Measurements from ENCODE around the gene SEMA3G.

SEMA3G gene

GRCh38 chr3:52403271-52403841 lies 41.5 kb downstream of the SEMA3G start:
- Mint-ChIP-seq H3K36me3 (peaks cover 65% of the 10 kb centered on the region), H3K4me1 (peaks cover 11% of the 10 kb centered on the region)

GRCh38 chr3:52402706-52403270 lies 42.1 kb downstream of the SEMA3G start:
- Mint-ChIP-seq H3K27me3 (no peaks in the 10 kb centered on the region), H3K4me3 (no peak overlapping the region), H3K4me1 (peaks cover 5% of the 10 kb centered on the region), H3K9me3 (no peaks in the 10 kb centered on the region), H3K27ac (no peak overlapping the region), H3K36me3 (peaks cover 61% of the 10 kb centered on the region)
- no peak for ATAC-seq

More at GRCh38 chr3:52403271-52403841, 41.5 kb downstream of the SEMA3G start:
- Mint-ChIP-seq H3K27ac (no peak overlapping the region), H3K27me3 (no peaks in the 10 kb centered on the region), H3K4me3 (no peak overlapping the region), H3K9me3 (no peaks in the 10 kb centered on the region)
- no peak for ATAC-seq

GRCh38 chr3:52402101-52402521 lies 42.8 kb downstream of the SEMA3G start:
- Mint-ChIP-seq H3K9me3 (no peaks in the 10 kb centered on the region), H3K27me3 (no peaks in the 10 kb centered on the region), H3K36me3 (peaks cover 61% of the 10 kb centered on the region), H3K4me1 (no peaks in the 10 kb centered on the region), H3K27ac (no peak overlapping the region), H3K4me3 (no peak overlapping the region)
- no peak for ATAC-seq

GRCh38 chr3:52401551-52401950 lies 43.4 kb downstream of the SEMA3G start:
- no peaks in the 10 kb centered on the region for H3K9me3 Mint-ChIP-seq
- peaks cover 56% of the 10 kb centered on the region for H3K36me3 Mint-ChIP-seq
- H3K4me3 Mint-ChIP-seq, result no peak overlapping the region
- no peak overlapping the region for H3K27ac Mint-ChIP-seq
- no peak for ATAC-seq
- no peaks in the 10 kb centered on the region for H3K4me1 Mint-ChIP-seq
- no peaks in the 10 kb centered on the region for H3K27me3 Mint-ChIP-seq

GRCh38 chr3:52401021-52401420 lies 43.9 kb downstream of the SEMA3G start:
- peaks cover 53% of the 10 kb centered on the region for H3K36me3 Mint-ChIP-seq
- no peak overlapping the region for H3K27ac Mint-ChIP-seq
- no peak for ATAC-seq
- H3K9me3 Mint-ChIP-seq, result no peaks in the 10 kb centered on the region
- H3K4me3 Mint-ChIP-seq, result no peak overlapping the region
- H3K4me1 Mint-ChIP-seq, result no peaks in the 10 kb centered on the region
- H3K27me3 Mint-ChIP-seq, result no peaks in the 10 kb centered on the region

GRCh38 chr3:52400275-52400793 lies 44.6 kb downstream of the SEMA3G start:
- Mint-ChIP-seq H3K27ac (no peak overlapping the region), H3K9me3 (no peaks in the 10 kb centered on the region), H3K4me3 (no peak overlapping the region), H3K36me3 (peaks cover 50% of the 10 kb centered on the region), H3K27me3 (no peaks in the 10 kb centered on the region), H3K4me1 (no peaks in the 10 kb centered on the region)
- no peak for ATAC-seq

- Mint-ChIP-seq H3K9me3 (no peaks in the 10 kb centered on the region), H3K4me1 (no peaks in the 10 kb centered on the region), H3K27me3 (no peaks in the 10 kb centered on the region), H3K36me3 (peaks cover 44% of the 10 kb centered on the region), H3K4me3 (no peak overlapping the region), H3K27ac (no peak overlapping the region)
- ATAC-seq, result no peak
Measured at GRCh38 chr3:52399593-52399992, 45.3 kb downstream of the SEMA3G start.

- ATAC-seq, result no peak
- Mint-ChIP-seq H3K4me1 (no peaks in the 10 kb centered on the region), H3K9me3 (no peaks in the 10 kb centered on the region), H3K27me3 (no peaks in the 10 kb centered on the region), H3K4me3 (no peak overlapping the region), H3K27ac (no peak overlapping the region), H3K36me3 (peaks cover 39% of the 10 kb centered on the region)
Measured at GRCh38 chr3:52399131-52399530, 45.8 kb downstream of the SEMA3G start.

GRCh38 chr3:52398670-52399081 lies 46.2 kb downstream of the SEMA3G start:
- ATAC-seq, result no peak
- Mint-ChIP-seq H3K27ac (no peak overlapping the region), H3K4me3 (no peak overlapping the region), H3K4me1 (no peaks in the 10 kb centered on the region), H3K9me3 (no peaks in the 10 kb centered on the region), H3K27me3 (no peaks in the 10 kb centered on the region), H3K36me3 (peaks cover 35% of the 10 kb centered on the region)

GRCh38 chr3:52397676-52398399 lies 47.1 kb downstream of the SEMA3G start:
- peaks cover 34% of the 10 kb centered on the region for H3K36me3 Mint-ChIP-seq
- ATAC-seq, result no peak
- no peak overlapping the region for H3K4me3 Mint-ChIP-seq
- H3K9me3 Mint-ChIP-seq, result no peaks in the 10 kb centered on the region
- no peaks in the 10 kb centered on the region for H3K4me1 Mint-ChIP-seq
- H3K27me3 Mint-ChIP-seq, result no peaks in the 10 kb centered on the region
- H3K27ac Mint-ChIP-seq, result no peak overlapping the region

GRCh38 chr3:52396907-52397591 lies 47.9 kb downstream of the SEMA3G start:
- Mint-ChIP-seq H3K27ac (no peak overlapping the region), H3K9me3 (no peaks in the 10 kb centered on the region), H3K4me3 (no peak overlapping the region), H3K27me3 (no peaks in the 10 kb centered on the region), H3K4me1 (no peaks in the 10 kb centered on the region), H3K36me3 (peaks cover 30% of the 10 kb centered on the region)
- no peak for ATAC-seq

GRCh38 chr3:52396011-52396906 lies 48.6 kb downstream of the SEMA3G start:
- Mint-ChIP-seq H3K27me3 (no peaks in the 10 kb centered on the region), H3K4me3 (no peak overlapping the region), H3K4me1 (no peaks in the 10 kb centered on the region), H3K27ac (no peak overlapping the region), H3K9me3 (no peaks in the 10 kb centered on the region), H3K36me3 (peaks cover 30% of the 10 kb centered on the region)
- ATAC-seq, result no peak

- no peak overlapping the region for H3K27ac Mint-ChIP-seq
- H3K36me3 Mint-ChIP-seq, result peaks cover 25% of the 10 kb centered on the region
- H3K4me1 Mint-ChIP-seq, result no peaks in the 10 kb centered on the region
- ATAC-seq, result no peak
- H3K9me3 Mint-ChIP-seq, result no peaks in the 10 kb centered on the region
- no peak overlapping the region for H3K4me3 Mint-ChIP-seq
- no peaks in the 10 kb centered on the region for H3K27me3 Mint-ChIP-seq
Measured at GRCh38 chr3:52395503-52395865, 49.4 kb downstream of the SEMA3G start.

- no peaks in the 10 kb centered on the region for H3K9me3 Mint-ChIP-seq
- peaks cover 27% of the 10 kb centered on the region for H3K36me3 Mint-ChIP-seq
- H3K4me3 Mint-ChIP-seq, result no peak overlapping the region
- no peak overlapping the region for H3K27ac Mint-ChIP-seq
- H3K4me1 Mint-ChIP-seq, result no peaks in the 10 kb centered on the region
- no peak for ATAC-seq
- no peaks in the 10 kb centered on the region for H3K27me3 Mint-ChIP-seq
Measured at GRCh38 chr3:52394751-52395502, 50.0 kb downstream of the SEMA3G start.
